GM18502 (cell line): Measurements from ENCODE around the gene ANLN.
"Not testable (repeated sequence)": the region's sequence is repeated elsewhere in the genome, so short reads cannot be mapped to it uniquely, and the experiment has no call there.

ENCODE experiments used
- ATAC-seq: cut with Tn5 transposase; IDR thresholded peaks from one replicate; pipeline ENCODE4 v1.9.1; 2021; ENCODE audit warnings: mild to moderate bottlenecking; ENCODE audit not compliant: unreplicated experiment, poor library complexity

Gene ANLN

DNA sequence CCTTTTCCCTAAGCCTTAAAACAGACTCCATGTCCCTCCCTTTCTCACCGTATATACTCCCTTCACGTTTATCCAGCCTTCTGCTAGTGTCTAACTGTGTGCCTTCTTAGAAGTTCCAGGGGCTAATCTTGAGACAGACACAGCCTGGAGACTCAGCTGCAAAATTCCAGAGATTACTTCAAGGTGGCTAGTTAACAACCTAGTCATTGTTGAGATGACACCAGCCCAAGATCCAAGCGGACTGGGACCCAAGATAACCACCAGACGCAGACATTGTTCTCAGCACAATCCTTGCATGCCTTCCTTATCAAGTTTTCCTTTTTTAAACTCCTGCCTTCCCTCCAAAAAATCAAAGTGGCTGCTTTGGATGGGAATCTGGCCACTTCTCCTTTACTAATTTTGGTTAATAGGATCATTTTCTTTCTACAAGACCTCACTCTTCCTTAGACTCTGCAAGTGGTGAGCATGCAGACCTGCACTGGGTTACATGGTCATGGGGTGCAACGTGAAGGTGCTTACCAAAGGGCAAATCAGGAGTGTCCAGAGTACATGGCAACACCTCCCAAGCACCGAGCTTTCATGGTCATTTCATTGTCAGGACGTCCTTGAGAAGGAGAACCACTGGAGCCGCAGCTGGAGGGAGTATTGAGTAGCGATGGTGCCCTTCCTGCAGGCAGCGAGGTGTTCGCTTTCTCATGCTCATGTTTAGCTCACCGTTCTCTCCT, 69.7 kb downstream of the ANLN start:
- ATAC-seq, result no peak

DNA sequence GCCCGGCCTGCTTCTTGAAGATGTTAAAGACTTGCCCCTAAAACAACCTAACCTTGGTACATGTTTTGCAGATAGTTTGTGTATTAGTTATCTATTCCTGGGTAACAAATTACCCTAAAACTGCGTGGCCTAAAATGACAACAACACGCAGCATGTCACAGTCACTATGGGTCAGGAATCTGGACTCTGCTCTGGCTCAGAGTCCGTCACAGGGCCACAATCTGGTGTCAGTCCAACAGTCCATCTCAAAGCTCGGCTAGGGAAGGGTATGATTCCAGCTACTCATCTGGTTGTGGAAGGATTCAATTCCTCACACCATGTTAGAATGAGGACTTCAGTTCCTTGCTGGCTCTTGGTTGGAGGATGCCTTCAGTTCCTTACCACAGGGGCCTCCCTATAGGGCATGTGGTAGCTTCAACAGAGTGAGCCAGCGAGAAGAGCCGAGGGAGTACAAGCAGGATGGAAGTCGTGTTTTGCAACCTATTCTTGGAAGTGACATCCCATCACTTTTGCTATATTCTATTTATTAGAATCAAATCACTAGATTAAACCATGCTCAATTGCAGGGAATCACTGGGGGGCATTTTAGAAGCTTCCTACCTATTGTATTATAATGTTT, 71.3 kb downstream of the ANLN start:
- ATAC-seq, result no peak

GRCh38 chr7:36462551-36463137, 73.0 kb downstream of the ANLN start:
- ATAC-seq, result no peak

GRCh38 chr7:36464271-36464670, 74.6 kb downstream of the ANLN start:
- ATAC-seq, result no peak

GRCh38 chr7:36466001-36466400, 76.3 kb downstream of the ANLN start:
- not testable (repeated sequence) for ATAC-seq

- ATAC-seq, result no peak
Observed at GRCh38 chr7:36468370-36469101, 78.9 kb downstream of the ANLN start.

- no peak for ATAC-seq
Observed at GRCh38 chr7:36469236-36469635, 79.6 kb downstream of the ANLN start.

DNA sequence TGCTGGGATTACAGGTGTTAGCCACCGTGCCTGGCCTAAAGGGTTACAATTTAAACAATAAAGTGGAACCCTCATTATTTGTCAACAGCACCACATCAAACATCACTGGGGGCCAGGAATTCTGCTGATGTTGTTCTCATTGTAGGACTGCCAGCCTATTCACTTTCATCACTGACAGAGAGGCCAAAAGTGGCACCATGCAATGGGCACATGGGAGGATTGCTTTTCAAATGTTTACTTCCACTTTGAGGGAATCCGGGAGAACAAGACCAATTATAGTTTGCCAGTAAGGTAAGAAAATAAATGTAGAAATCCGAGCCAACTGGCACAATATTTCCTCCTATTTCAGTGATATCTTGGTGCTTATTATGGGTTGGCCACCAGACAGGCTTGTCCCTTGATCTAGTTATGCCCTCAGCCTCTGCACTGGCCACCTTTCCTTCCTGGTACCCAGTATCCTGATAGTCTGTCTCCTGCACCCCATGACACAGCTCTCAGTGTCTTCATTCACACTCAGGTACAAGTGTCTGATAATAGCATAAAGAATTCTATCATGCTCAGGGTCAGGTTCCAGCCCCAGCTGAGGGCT, 82.6 kb downstream of the ANLN start:
- no peak for ATAC-seq

- ATAC-seq, result no peak
Observed at GRCh38 chr7:36473454-36474282, 84.0 kb downstream of the ANLN start.

- no peak for ATAC-seq
Observed at GRCh38 chr7:36474283-36475010, 84.8 kb downstream of the ANLN start.

- ATAC-seq, result no peak
Observed at GRCh38 chr7:36475011-36475342, 85.3 kb downstream of the ANLN start.

DNA sequence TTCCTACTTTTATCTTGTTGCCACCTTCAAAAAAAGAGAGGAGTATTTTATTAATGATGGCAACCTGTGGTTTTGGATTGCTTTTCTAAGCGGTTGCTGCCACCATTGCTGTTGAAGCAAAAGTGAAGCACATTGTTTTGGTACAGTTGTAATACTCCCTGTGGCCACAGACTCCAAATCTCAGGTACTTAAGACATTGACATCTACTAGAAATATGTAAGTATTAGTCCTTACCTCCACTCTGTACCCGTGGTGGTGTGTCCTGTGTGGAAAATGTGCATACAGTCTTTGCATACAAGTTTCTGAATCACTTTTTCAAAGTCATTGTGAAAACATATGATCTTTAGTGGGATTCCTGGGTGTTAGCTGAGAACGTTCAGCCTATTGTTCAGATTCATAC, 85.7 kb downstream of the ANLN start:
- ATAC-seq, result no peak

DNA sequence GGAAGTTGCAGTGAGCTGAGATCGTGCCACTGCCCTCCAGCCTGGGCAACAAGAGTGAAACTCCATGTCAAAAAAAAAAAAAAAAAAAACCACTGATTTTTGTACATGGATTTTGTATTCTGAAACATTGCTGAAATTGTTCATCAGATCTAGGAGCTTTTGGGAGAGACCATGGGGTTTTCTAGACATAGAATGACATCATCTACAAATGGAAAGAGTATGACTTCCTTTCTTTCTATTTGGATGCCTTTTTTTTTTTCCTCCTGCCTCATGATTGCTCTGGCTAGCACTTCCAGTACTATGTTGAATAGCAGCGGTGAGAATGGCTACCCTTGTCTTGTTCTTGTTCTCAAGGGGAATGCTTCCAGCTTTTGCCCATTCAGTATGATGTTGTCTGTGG, 89.1 kb downstream of the ANLN start:
- ATAC-seq, result no peak

- not testable (repeated sequence) for ATAC-seq
Observed at GRCh38 chr7:36483853-36484252, 94.2 kb downstream of the ANLN start.

DNA sequence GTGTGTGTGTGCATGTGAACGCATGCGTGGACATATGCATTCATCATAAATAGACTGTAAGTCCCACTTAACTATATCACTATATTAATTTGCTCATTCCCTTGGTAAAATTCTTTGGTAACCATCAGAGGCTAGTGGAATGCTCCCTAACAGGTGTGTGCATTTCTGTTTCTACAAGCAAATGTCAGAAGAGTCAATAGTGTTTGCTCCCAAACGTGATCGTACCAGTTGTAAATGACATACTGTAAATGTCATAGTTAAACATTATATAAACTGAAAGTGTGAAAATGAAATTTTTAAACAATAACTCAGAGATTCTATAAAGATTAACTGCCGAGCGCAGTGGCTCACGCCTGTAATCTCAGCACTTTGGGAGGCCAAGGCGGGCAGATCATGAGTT, 94.6 kb downstream of the ANLN start:
- ATAC-seq, result no peak

DNA sequence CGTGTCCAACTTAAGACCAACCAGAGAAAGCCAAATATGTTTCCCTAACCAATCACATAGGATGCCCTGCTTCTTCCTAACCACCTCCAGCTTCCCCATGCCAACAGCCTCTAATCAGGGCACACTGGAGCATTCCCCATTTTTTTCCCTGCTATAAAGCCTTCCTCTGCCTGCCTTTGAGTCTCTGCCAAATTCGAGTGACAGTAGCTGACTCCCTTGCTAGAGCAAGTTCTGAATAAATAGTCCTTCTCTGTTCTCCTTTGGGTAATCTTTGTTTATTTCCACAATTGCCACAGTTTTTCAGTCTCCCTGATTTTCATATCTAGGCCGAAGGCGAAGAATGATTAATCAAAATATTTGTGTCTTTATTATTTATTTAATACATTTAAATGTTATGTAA, 96.7 kb downstream of the ANLN start:
- no peak for ATAC-seq

GRCh38 chr7:36487756-36488336, 98.2 kb downstream of the ANLN start:
- no peak for ATAC-seq

DNA sequence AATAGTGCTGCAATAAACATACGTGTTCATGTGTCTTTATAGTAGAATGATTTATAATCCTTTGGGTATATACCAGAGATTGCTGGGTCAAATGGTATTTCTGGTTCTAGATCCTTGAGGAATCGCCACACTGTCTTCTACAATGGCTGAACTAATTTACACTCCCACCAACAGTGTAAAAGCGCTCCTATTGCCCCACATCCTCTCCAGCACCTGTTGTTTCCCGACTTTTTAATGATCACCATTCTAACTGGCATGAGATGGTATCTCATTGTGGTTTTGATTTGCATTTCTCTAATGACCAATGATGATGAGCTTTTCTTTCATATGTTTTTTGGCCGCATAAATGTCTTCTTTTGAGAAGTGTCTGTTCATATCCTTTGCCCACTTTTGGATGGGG, 99.0 kb downstream of the ANLN start:
- not testable (repeated sequence) for ATAC-seq

GRCh38 chr7:36490419-36490830, 100.8 kb downstream of the ANLN start:
- ATAC-seq, result no peak
